Astrocyte (in vitro differentiated cells and primary cell): Measurements from ENCODE around the gene ERMAP. TPM values are rescaled to one million over a fixed set of nuclear protein-coding genes. Genes with fewer than 3 reads are reported as not detected.

Experiments
- DNase-seq: peaks from one replicate; pipeline ENCODE4 v3.0.0-alpha.2; 2010; ENCODE audit warnings: low read depth
- FAIRE-seq: peaks from 2 replicates; lab custom pipeline; 2011; peaks lifted over from hg19 to GRCh38; lab: Jason Lieb, UNC
- H2AFZ ChIP-seq: 2 replicates; pipeline ENCODE4 v1.6.0; 2012; ENCODE audit warnings: low read depth, low read length, inconsistent platforms
- H3K27ac ChIP-seq: 2 replicates; pipeline ENCODE4 v1.5.1; 2011; ENCODE audit warnings: low read depth, low read length, inconsistent platforms
- H3K27me3 ChIP-seq: 2 replicates; pipeline ENCODE4 v1.6.0; 2011; ENCODE audit warnings: low read length, inconsistent platforms; ENCODE audit not compliant: insufficient read depth
- H3K36me3 ChIP-seq: 2 replicates; pipeline ENCODE4 v1.5.1; 2011; ENCODE audit warnings: low read length, inconsistent platforms; ENCODE audit not compliant: insufficient read depth
- H3K4me1 ChIP-seq: 2 replicates; pipeline ENCODE4 v1.5.1; 2011; ENCODE audit warnings: low read length, inconsistent platforms; ENCODE audit not compliant: insufficient read depth
- H3K4me2 ChIP-seq: 2 replicates; pipeline ENCODE4 v1.6.0; 2012; ENCODE audit warnings: low read length, inconsistent platforms
- H3K4me3 ChIP-seq: 2 replicates; pipeline ENCODE4 v1.5.1; 2011; ENCODE audit warnings: low read depth, mild to moderate bottlenecking, low read length, inconsistent platforms; ENCODE audit not compliant: insufficient read depth
- H3K79me2 ChIP-seq: 2 replicates; pipeline ENCODE4 v1.6.0; 2012; ENCODE audit warnings: mild to moderate bottlenecking, low read length, inconsistent platforms; ENCODE audit not compliant: insufficient read depth
- H3K9ac ChIP-seq: 2 replicates; pipeline ENCODE4 v1.6.0; 2012; ENCODE audit warnings: mild to moderate bottlenecking, low read length, inconsistent platforms
- H3K9me3 ChIP-seq: 2 replicates; pipeline ENCODE4 v1.5.1; 2012; ENCODE audit warnings: low read depth, mild to moderate bottlenecking, low read length, inconsistent platforms; ENCODE audit not compliant: insufficient read depth
- H4K20me1 ChIP-seq: 2 replicates; pipeline ENCODE4 v1.6.0; 2012; ENCODE audit warnings: low read length, inconsistent platforms; ENCODE audit not compliant: insufficient read depth
- H3K27ac Mint-ChIP-seq: one replicate; pipeline ENCODE4 v1.8.0; 2021; ENCODE audit warnings: mild to moderate bottlenecking, mixed read lengths; ENCODE audit not compliant: unreplicated experiment
- H3K27me3 Mint-ChIP-seq: one replicate; pipeline ENCODE4 v1.8.0; 2021; ENCODE audit warnings: low read depth, mixed read lengths; ENCODE audit not compliant: unreplicated experiment
- H3K36me3 Mint-ChIP-seq: one replicate; pipeline ENCODE4 v1.8.0; 2021; ENCODE audit warnings: low read depth, mixed read lengths; ENCODE audit not compliant: unreplicated experiment
- H3K4me1 Mint-ChIP-seq: one replicate; pipeline ENCODE4 v1.8.0; 2021; ENCODE audit warnings: low read depth, mixed read lengths; ENCODE audit not compliant: unreplicated experiment
- H3K4me3 Mint-ChIP-seq: one replicate; pipeline ENCODE4 v1.8.0; 2021; ENCODE audit warnings: mild to moderate bottlenecking, moderate library complexity, mixed read lengths; ENCODE audit not compliant: unreplicated experiment
- H3K9me3 Mint-ChIP-seq: one replicate; pipeline ENCODE4 v1.8.0; 2021; ENCODE audit warnings: mild to moderate bottlenecking, mixed read lengths; ENCODE audit not compliant: unreplicated experiment
- EZH2 ChIP-seq: IDR thresholded peaks from 2 replicates; pipeline ENCODE4 v1.6.1; 2012; ENCODE audit warnings: mild to moderate bottlenecking, low read length, inconsistent platforms; ENCODE audit not compliant: insufficient read depth
- total RNA-seq: library from RNA; stranded (reverse); gene quantifications from 2 replicates; pipeline ENCODE4 v1.2.1, GENCODE V29; 2021
- TF ChIP-seq, protein P1 (sequence below): IDR thresholded peaks from 2 replicates; pipeline ENCODE4 v1.5.1; 2011; ENCODE audit warnings: low read depth, mild to moderate bottlenecking, inconsistent platforms, low read length, moderate library complexity; ENCODE audit not compliant: insufficient read depth

ERMAP gene
- total RNA-seq, 1 donor from 2014 or later: 8.9 TPM

DNA sequence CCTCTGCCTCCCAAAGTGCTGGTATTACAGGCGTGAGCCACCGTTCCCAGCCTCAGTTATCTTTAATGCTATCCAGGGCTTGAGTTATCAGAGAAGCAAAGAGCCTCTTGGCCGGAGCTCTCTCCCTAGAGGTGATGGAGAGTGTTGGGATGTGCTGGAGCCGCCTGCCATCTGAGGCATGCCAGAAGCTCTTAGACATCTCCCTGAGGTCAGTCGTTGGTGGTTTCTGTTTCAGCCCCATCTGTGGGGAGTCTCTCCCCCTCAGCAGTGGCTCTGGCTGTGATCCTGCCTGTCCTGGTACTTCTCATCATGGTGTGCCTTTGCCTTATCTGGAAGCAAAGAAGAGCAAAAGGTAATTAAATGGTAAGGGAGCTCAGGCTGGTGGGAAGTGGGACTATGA, 17.9 kb downstream of the ERMAP start:
- no peak for DNase-seq
- no peak overlapping the region for H3K27ac Mint-ChIP-seq
- no peaks in the 10 kb centered on the region for H3K4me1 Mint-ChIP-seq
- H3K9ac ChIP-seq: no peak overlapping the region
- no peak overlapping the region for H2AFZ ChIP-seq
- no peaks in the 10 kb centered on the region for H3K27me3 ChIP-seq
- H3K79me2 ChIP-seq: no peaks in the 10 kb centered on the region
- H4K20me1 ChIP-seq: no peaks in the 10 kb centered on the region
- peaks cover 6% of the 10 kb centered on the region for H3K27me3 Mint-ChIP-seq
- H3K27ac ChIP-seq: no peak overlapping the region
- FAIRE-seq: no peak
- H3K36me3 ChIP-seq: no peaks in the 10 kb centered on the region
- H3K4me3 Mint-ChIP-seq: no peak overlapping the region
- no peak overlapping the region for H3K4me3 ChIP-seq
- H3K9me3 ChIP-seq: no peaks in the 10 kb centered on the region
- H3K4me2 ChIP-seq: no peak overlapping the region
- no peaks in the 10 kb centered on the region for H3K9me3 Mint-ChIP-seq
- peaks cover 23% of the 10 kb centered on the region for H3K36me3 Mint-ChIP-seq
- no peaks in the 10 kb centered on the region for H3K4me1 ChIP-seq
- TF ChIP-seq EZH2: no peak
- TF ChIP-seq, protein P1, sequence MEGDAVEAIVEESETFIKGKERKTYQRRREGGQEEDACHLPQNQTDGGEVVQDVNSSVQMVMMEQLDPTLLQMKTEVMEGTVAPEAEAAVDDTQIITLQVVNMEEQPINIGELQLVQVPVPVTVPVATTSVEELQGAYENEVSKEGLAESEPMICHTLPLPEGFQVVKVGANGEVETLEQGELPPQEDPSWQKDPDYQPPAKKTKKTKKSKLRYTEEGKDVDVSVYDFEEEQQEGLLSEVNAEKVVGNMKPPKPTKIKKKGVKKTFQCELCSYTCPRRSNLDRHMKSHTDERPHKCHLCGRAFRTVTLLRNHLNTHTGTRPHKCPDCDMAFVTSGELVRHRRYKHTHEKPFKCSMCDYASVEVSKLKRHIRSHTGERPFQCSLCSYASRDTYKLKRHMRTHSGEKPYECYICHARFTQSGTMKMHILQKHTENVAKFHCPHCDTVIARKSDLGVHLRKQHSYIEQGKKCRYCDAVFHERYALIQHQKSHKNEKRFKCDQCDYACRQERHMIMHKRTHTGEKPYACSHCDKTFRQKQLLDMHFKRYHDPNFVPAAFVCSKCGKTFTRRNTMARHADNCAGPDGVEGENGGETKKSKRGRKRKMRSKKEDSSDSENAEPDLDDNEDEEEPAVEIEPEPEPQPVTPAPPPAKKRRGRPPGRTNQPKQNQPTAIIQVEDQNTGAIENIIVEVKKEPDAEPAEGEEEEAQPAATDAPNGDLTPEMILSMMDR: no peak

DNA sequence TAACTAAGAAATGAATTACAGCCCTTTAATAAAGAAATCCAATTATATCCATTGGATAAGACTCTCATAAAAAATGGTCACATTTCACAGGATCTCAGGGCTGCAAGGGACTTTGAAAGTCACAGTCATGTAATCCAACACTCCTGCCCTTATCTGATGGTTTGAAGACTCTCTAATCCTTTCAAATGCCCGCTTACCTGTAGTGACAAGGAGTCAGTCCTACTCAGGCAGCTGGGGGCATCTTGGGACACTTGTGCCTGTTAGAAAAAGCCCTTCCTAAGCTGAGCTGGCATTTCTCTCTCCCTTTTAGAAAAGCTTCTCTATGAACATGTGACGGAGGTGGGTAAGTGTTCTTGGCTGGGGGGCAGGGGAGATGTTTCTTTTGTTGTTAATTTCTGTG, 18.5 kb downstream of the ERMAP start:
- no peaks in the 10 kb centered on the region for H3K4me1 ChIP-seq
- H3K79me2 ChIP-seq: no peaks in the 10 kb centered on the region
- no peak overlapping the region for H3K4me2 ChIP-seq
- no peak overlapping the region for H2AFZ ChIP-seq
- Mint-ChIP-seq H3K4me1 (no peaks in the 10 kb centered on the region), H3K27me3 (peaks cover 6% of the 10 kb centered on the region), H3K36me3 (peaks cover 18% of the 10 kb centered on the region), H3K4me3 (no peak overlapping the region), H3K9me3 (no peaks in the 10 kb centered on the region), H3K27ac (peak overlapping the region; percentile 47)
- FAIRE-seq (no peak), DNase-seq (no peak)
- no peaks in the 10 kb centered on the region for H4K20me1 ChIP-seq
- H3K4me3 ChIP-seq: no peak overlapping the region
- H3K27ac ChIP-seq: no peak overlapping the region
- no peaks in the 10 kb centered on the region for H3K27me3 ChIP-seq
- no peaks in the 10 kb centered on the region for H3K36me3 ChIP-seq
- H3K9me3 ChIP-seq: no peaks in the 10 kb centered on the region
- TF ChIP-seq, protein P1: no peak
- TF ChIP-seq EZH2: no peak
- no peak overlapping the region for H3K9ac ChIP-seq

DNA sequence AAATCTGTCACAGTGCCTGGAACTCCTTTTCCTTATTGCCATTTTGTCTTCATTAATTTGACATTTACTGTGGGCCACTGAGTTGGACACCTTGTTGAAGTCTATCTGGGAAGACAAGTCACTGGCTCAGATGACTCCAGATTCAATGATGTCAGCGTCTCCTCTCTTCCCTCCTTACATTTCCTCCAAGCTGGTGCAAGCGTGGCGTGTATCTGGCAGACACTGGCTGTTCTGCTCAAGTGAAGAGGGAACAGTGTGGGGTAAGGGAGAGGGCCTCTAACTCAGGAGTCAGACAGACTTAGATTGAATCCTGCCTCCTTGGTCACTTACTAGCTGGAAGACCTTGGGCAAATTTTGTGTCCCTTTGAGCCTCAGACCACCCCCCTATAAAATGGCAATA, 20.8 kb downstream of the ERMAP start:
- DNase-seq: no peak
- no peaks in the 10 kb centered on the region for H3K36me3 ChIP-seq

More for the DNA sequence above, 20.8 kb downstream of the ERMAP start:
- H3K4me1 ChIP-seq: no peaks in the 10 kb centered on the region
- H2AFZ ChIP-seq: no peak overlapping the region
- H3K36me3 Mint-ChIP-seq: peaks cover 21% of the 10 kb centered on the region
- no peaks in the 10 kb centered on the region for H3K4me1 Mint-ChIP-seq
- H3K9me3 ChIP-seq: no peaks in the 10 kb centered on the region
- no peaks in the 10 kb centered on the region for H4K20me1 ChIP-seq
- H3K79me2 ChIP-seq: no peaks in the 10 kb centered on the region
- peaks cover 6% of the 10 kb centered on the region for H3K27me3 Mint-ChIP-seq
- no peaks in the 10 kb centered on the region for H3K9me3 Mint-ChIP-seq
- no peak for FAIRE-seq
- H3K4me3 Mint-ChIP-seq: no peak overlapping the region
- H3K27ac ChIP-seq: no peak overlapping the region
- no peak overlapping the region for H3K4me2 ChIP-seq
- no peaks in the 10 kb centered on the region for H3K27me3 ChIP-seq
- no peak overlapping the region for H3K27ac Mint-ChIP-seq
- no peak overlapping the region for H3K4me3 ChIP-seq
- no peak for TF ChIP-seq EZH2
- TF ChIP-seq, protein P1: no peak
- no peak overlapping the region for H3K9ac ChIP-seq
